HG02885 (cell line): ENCODE measurements around the gene VKORC1.
A peak's percentile ranks its signal among the peaks of the same experiment; 100 is the strongest.
"Not testable (repeated sequence)": the region's sequence is repeated elsewhere in the genome, so short reads cannot be mapped to it uniquely, and the experiment has no call there.

Source experiments
- ATAC-seq: cut with Tn5 transposase; IDR thresholded peaks from one replicate; pipeline ENCODE4 v1.9.1; 2021; ENCODE audit warnings: mild to moderate bottlenecking; ENCODE audit not compliant: unreplicated experiment, poor library complexity

The VKORC1 gene

GRCh38 chr16:31108035-31108793, 13.6 kb upstream of the VKORC1 start, which contains the start of gene BCKDK:
TSS of gene BCKDK (plus strand) at chr16:31108386. CDS start at chr16:31109224, 838 bp downstream.
- ATAC-seq = peak; percentile 85

GRCh38 chr16:31107465-31107867, 12.9 kb upstream of the VKORC1 start:
- peak; percentile 53 for ATAC-seq

GRCh38 chr16:31106509-31107464, 12.2 kb upstream of the VKORC1 start:
- ATAC-seq = no peak

- no peak for ATAC-seq
Measured at GRCh38 chr16:31105677-31106213, 11.1 kb upstream of the VKORC1 start.

- ATAC-seq = not testable (repeated sequence)
Measured at GRCh38 chr16:31100876-31101641, 6.5 kb upstream of the VKORC1 start.

- ATAC-seq = no peak
Measured at GRCh38 chr16:31099860-31100638, 5.5 kb upstream of the VKORC1 start.

- peak; percentile 5 for ATAC-seq
Measured at GRCh38 chr16:31094088-31094423, 541 bp downstream of the VKORC1 start.

GRCh38 chr16:31093132-31093703, 1.4 kb downstream of the VKORC1 start:
- ATAC-seq = no peak

- no peak for ATAC-seq
Measured at GRCh38 chr16:31092330-31092729, 2.3 kb downstream of the VKORC1 start.

- no peak for ATAC-seq
Measured at GRCh38 chr16:31090540-31090939, 4.1 kb downstream of the VKORC1 start.

- ATAC-seq = no peak
Measured at GRCh38 chr16:31089199-31089598, 5.4 kb downstream of the VKORC1 start.

- ATAC-seq = no peak
Measured at GRCh38 chr16:31088459-31089183, 6.0 kb downstream of the VKORC1 start, which contains the start of gene PRSS53. TSS of gene PRSS53 (minus strand) at chr16:31088943. CDS start at chr16:31088809, 134 bp downstream.

- ATAC-seq = no peak
Measured at GRCh38 chr16:31087971-31088370, 6.6 kb downstream of the VKORC1 start.

GRCh38 chr16:31087481-31087880, 7.1 kb downstream of the VKORC1 start:
- ATAC-seq = no peak

- no peak for ATAC-seq
Measured at GRCh38 chr16:31086629-31086906, 8.0 kb downstream of the VKORC1 start.

GRCh38 chr16:31085873-31086628, 8.5 kb downstream of the VKORC1 start:
- no peak for ATAC-seq

GRCh38 chr16:31085411-31085810, 9.2 kb downstream of the VKORC1 start:
- ATAC-seq = no peak
